Left ventricle myocardium superior (tissue), 1 donor: ENCODE results near the gene SS18. TPM values are rescaled to one million over a fixed set of nuclear protein-coding genes. Genes with fewer than 3 reads are reported as not detected.

Source experiments
- total RNA-seq: library from RNA; stranded (reverse); fragmentation: NEBNext Ultra II Directional; extraction: Animal tissue kit (Norgen Biotek cat#: 25700); gene quantifications from one replicate; pipeline ENCODE4 v1.2.1, GENCODE V29; 2021
- donor health status: DM: no; HTN: yes; CAD: no; lungs with severe emphysema.

SS18 gene
- total RNA-seq, 1 donor from 2014 or later = 30.3 TPM

Other genes starting within 250 kb of the SS18 start
- 0.20 TPM for gene PSMA8, start 43.3 kb upstream of the SS18 start, total RNA-seq
- gene TAF4B, start 135.8 kb upstream of the SS18 start, total RNA-seq = 1.1 TPM